H1 (cell line): ENCODE results near the gene VPS13D. TPM values are rescaled to one million over a fixed set of nuclear protein-coding genes. Genes with fewer than 3 reads are reported as not detected.
A peak's percentile ranks its signal among the peaks of the same experiment; 100 is the strongest.

ENCODE experiments used
- CTCF ChIA-PET: fragments of 300-600 bp; sonication (Branson Sonifier 250); formaldehyde crosslinking; loops from one replicate; lab custom pipeline; 2021; ENCODE audit not compliant: partially characterized antibody; lab: Charles Lee
- POLR2A ChIA-PET: fragments of 300-600 bp; sonication (Branson Sonifier 250); formaldehyde crosslinking; loops from one replicate; lab custom pipeline; 2021; ENCODE audit warnings: inconsistent platforms; ENCODE audit not compliant: partially characterized antibody; lab: Charles Lee
- DNase-seq, 2 experiments: peaks; one replicate each; pipeline versions ENCODE4 v3.0.0 to v3.0.0-alpha.2; 2010 to 2022; ENCODE audit warnings: low spot score in 2 of 2, low read depth in 1 of 2, mixed read lengths in 1 of 2
- FAIRE-seq: peaks from 2 replicates; lab custom pipeline; 2011; peaks lifted over from hg19 to GRCh38; lab: Jason Lieb, UNC
- H2AFZ ChIP-seq: 2 replicates; pipeline ENCODE4 v1.8.1; 2012; ENCODE audit warnings: low read length, inconsistent platforms
- H2AK5ac ChIP-seq: 2 replicates; pipeline ENCODE4 v1.6.1; 2013; ENCODE audit warnings: low read depth, low read length
- H2BK120ac ChIP-seq: replicated peaks from 2 replicates; pipeline ENCODE3; 2013; ENCODE audit warnings: low read depth, low read length, inconsistent platforms
- H2BK12ac ChIP-seq: 2 replicates; pipeline ENCODE4 v1.6.1; 2013; ENCODE audit warnings: low read depth, low read length
- H2BK15ac ChIP-seq: 2 replicates; pipeline ENCODE4 v1.6.1; 2013; ENCODE audit warnings: low read length
- H2BK20ac ChIP-seq: 2 replicates; pipeline ENCODE4 v1.6.1; 2013; ENCODE audit warnings: low read length
- H2BK5ac ChIP-seq: 2 replicates; pipeline ENCODE4 v1.6.1; 2013; ENCODE audit warnings: low read depth, low read length
- H3K14ac ChIP-seq: 2 replicates; pipeline ENCODE4 v1.6.1; 2013; ENCODE audit warnings: inconsistent platforms; ENCODE audit not compliant: insufficient read length
- H3K18ac ChIP-seq: 2 replicates; pipeline ENCODE4 v1.6.1; 2013; ENCODE audit warnings: low read length; ENCODE audit errors: extremely low read depth
- H3K23ac ChIP-seq: 2 replicates; pipeline ENCODE4 v1.6.1; 2013; ENCODE audit warnings: inconsistent platforms; ENCODE audit not compliant: insufficient read length
- H3K23me2 ChIP-seq: 2 replicates; pipeline ENCODE4 v1.6.1; 2013; ENCODE audit warnings: low read depth, low read length
- H3K27ac ChIP-seq: 2 replicates; pipeline ENCODE4 v1.6.1; 2011; ENCODE audit warnings: low read depth, low read length, inconsistent platforms
- H3K27me3 ChIP-seq, 4 experiments: replicated peaks in 1 of 4; 1 replicate in 1 of 4; 2 replicates in 3 of 4; pipeline versions ENCODE4 v1.6.1 to v1.8.1; 2011 to 2013; ENCODE audit warnings: low read length in 3 of 4, mild to moderate bottlenecking in 3 of 4, inconsistent platforms in 2 of 4, mixed read lengths in 2 of 4, moderate library complexity in 1 of 4; ENCODE audit not compliant: control insufficient read depth in 3 of 4, insufficient read depth in 3 of 4; ENCODE audit errors: extremely low read depth in 1 of 4
- H3K36me3 ChIP-seq, 4 experiments: 2 replicates each; pipeline versions ENCODE4 v1.6.1 to v1.8.1; 2011 to 2013; ENCODE audit warnings: mild to moderate bottlenecking in 4 of 4, low read length in 3 of 4, moderate library complexity in 2 of 4, control low read depth in 1 of 4, inconsistent platforms in 1 of 4; ENCODE audit not compliant: insufficient read depth in 4 of 4, control insufficient read depth in 2 of 4
- H3K4ac ChIP-seq: replicated peaks from 2 replicates; pipeline ENCODE3; 2013; ENCODE audit warnings: low read length, low read depth, mixed read lengths, inconsistent platforms; ENCODE audit not compliant: insufficient read length
- H3K4me1 ChIP-seq, 4 experiments: replicated peaks in 1 of 4; 1 replicate in 1 of 4; 2 replicates in 3 of 4; pipeline versions ENCODE4 v1.6.1 to v1.8.1; 2011 to 2013; ENCODE audit warnings: low read length in 3 of 4, inconsistent platforms in 2 of 4, mixed read lengths in 1 of 4; ENCODE audit not compliant: insufficient read depth in 4 of 4, control insufficient read depth in 3 of 4
- H3K4me2 ChIP-seq, 2 experiments: 2 replicates each; pipeline versions ENCODE4 v1.6.1 to v1.8.1; 2011 to 2013; ENCODE audit warnings: low read depth in 2 of 2, low read length in 2 of 2, control low read depth in 1 of 2, inconsistent platforms in 1 of 2, mild to moderate bottlenecking in 1 of 2; ENCODE audit not compliant: insufficient read depth in 1 of 2
- H3K4me3 ChIP-seq, 4 experiments: fragments of 200-600, 300-600 bp in 1 of 4; sonication (generic), shearing (Covaris generic), sonication (Bioruptor Twin) in 1 of 4; 2 replicates each; pipeline versions ENCODE4 v1.5.1 to v1.8.1; 2011 to 2016; ENCODE audit warnings: low read length in 4 of 4, low read depth in 3 of 4, control low read depth in 2 of 4, inconsistent platforms in 2 of 4, mild to moderate bottlenecking in 2 of 4, mixed read lengths in 1 of 4, moderate library complexity in 1 of 4; ENCODE audit not compliant: insufficient read depth in 2 of 4; ENCODE audit errors: extremely low read depth in 1 of 4
- H3K56ac ChIP-seq: replicated peaks from 2 replicates; pipeline ENCODE3; 2013; ENCODE audit warnings: low read depth, mild to moderate bottlenecking, mixed read lengths, low read length, inconsistent platforms; ENCODE audit not compliant: insufficient read length
- H3K79me1 ChIP-seq: 2 replicates; pipeline ENCODE4 v1.6.1; 2013; ENCODE audit warnings: low read depth, low read length, control low read depth
- H3K79me2 ChIP-seq, 2 experiments: 2 replicates each; pipeline versions ENCODE4 v1.6.1 to v1.8.1; 2012 to 2013; ENCODE audit warnings: low read length in 2 of 2, mild to moderate bottlenecking in 2 of 2, inconsistent platforms in 1 of 2; ENCODE audit not compliant: insufficient read depth in 2 of 2, control insufficient read depth in 1 of 2
- H3K9ac ChIP-seq, 4 experiments: replicated peaks in 1 of 4; 1 replicate in 1 of 4; 2 replicates in 3 of 4; pipeline versions ENCODE4 v1.6.1 to v1.8.1; 2011 to 2013; ENCODE audit warnings: low read depth in 3 of 4, low read length in 3 of 4, control low read depth in 2 of 4, mild to moderate bottlenecking in 2 of 4, moderate library complexity in 2 of 4, inconsistent platforms in 1 of 4; ENCODE audit errors: extremely low read depth in 1 of 4
- H3K9me3 ChIP-seq, 2 experiments: 2 replicates each; pipeline versions ENCODE4 v1.6.1 to v1.8.1; 2012 to 2013; ENCODE audit warnings: mild to moderate bottlenecking in 2 of 2, moderate library complexity in 2 of 2, control low read depth in 1 of 2, inconsistent platforms in 1 of 2, low read depth in 1 of 2, low read length in 1 of 2, mixed read lengths in 1 of 2; ENCODE audit not compliant: insufficient read depth in 2 of 2
- H4K20me1 ChIP-seq, 2 experiments: replicated peaks in 1 of 2; 2 replicates each; pipeline versions ENCODE3 to v1.8.1; 2011 to 2013; ENCODE audit warnings: inconsistent platforms in 2 of 2, low read length in 2 of 2, mild to moderate bottlenecking in 1 of 2; ENCODE audit not compliant: insufficient read depth in 2 of 2, control insufficient read depth in 1 of 2
- H4K5ac ChIP-seq: 2 replicates; pipeline ENCODE4 v1.6.1; 2013; ENCODE audit warnings: low read length, low read depth, mixed read lengths, inconsistent platforms; ENCODE audit not compliant: insufficient read length
- H4K8ac ChIP-seq: 2 replicates; pipeline ENCODE4 v1.8.0; 2013; ENCODE audit warnings: mild to moderate bottlenecking, moderate library complexity, low read length, inconsistent platforms; ENCODE audit not compliant: insufficient read depth; ENCODE audit errors: extremely low read depth
- H4K91ac ChIP-seq: replicated peaks from 2 replicates; pipeline ENCODE3; 2013; ENCODE audit warnings: low read length, mixed read lengths, inconsistent platforms; ENCODE audit not compliant: insufficient read length
- TBP ChIP-seq: IDR thresholded peaks from 2 replicates; pipeline ENCODE4 v1.6.1; 2011; ENCODE audit warnings: low read depth, low read length, improper control_type of control experiment
- USF2 ChIP-seq: IDR thresholded peaks from 2 replicates; pipeline ENCODE4 v1.6.1; 2011; ENCODE audit warnings: low read length, improper control_type of control experiment
- WGBS, 2 experiments: shearing (Covaris generic) in 1 of 2; methylation state at CpG; one replicate each; pipeline versions ENCODE4 v1.1.6 to v1.1.7; 2013 to 2015; ENCODE audit warnings: low lambda C conversion rate in 2 of 2, mixed read lengths in 2 of 2, inconsistent platforms in 1 of 2, low coverage in 1 of 2, missing lambda C conversion rate in 1 of 2; ENCODE audit not compliant: insufficient replicate concordance in 2 of 2, insufficient coverage in 1 of 2, insufficient read length in 1 of 2; ENCODE audit errors: extremely low coverage in 1 of 2, missing lambda C conversion rate in 1 of 2; 5-methylcytosine and 5-hydroxymethylcytosine counted together
- polyA plus RNA-seq, 7 experiments: library from polyadenylated mRNA; depleted of rRNA in 3 of 7; stranded (reverse) in 5 of 7; unstranded in 2 of 7; fragments of >200 nt in 5 of 7; fragments of 200-250 nt in 2 of 7; gene quantifications; 1 replicate in 5 of 7; 2 replicates in 1 of 7; 4 replicates in 1 of 7; pipeline versions ENCODE4 v1.2.1 to v1.2.3, GENCODE V29; 2011 to 2013; ENCODE audit warnings: missing spikeins in 2 of 7, mixed read lengths in 2 of 7
- total RNA-seq: library from RNA; stranded (reverse); fragmentation: NEBNext Ultra II Directional; extraction: Animal tissue kit (Norgen Biotek cat#: 25700); gene quantifications from 2 replicates; pipeline ENCODE4 v1.2.1, GENCODE V29; 2021

VPS13D gene
- total and polyA plus RNA-seq, 2 of the 8 experiments (the other 6 are each of a cell fraction or from before 2014, with no cell fraction given) = 10.9 to 31.2 TPM

DNA sequence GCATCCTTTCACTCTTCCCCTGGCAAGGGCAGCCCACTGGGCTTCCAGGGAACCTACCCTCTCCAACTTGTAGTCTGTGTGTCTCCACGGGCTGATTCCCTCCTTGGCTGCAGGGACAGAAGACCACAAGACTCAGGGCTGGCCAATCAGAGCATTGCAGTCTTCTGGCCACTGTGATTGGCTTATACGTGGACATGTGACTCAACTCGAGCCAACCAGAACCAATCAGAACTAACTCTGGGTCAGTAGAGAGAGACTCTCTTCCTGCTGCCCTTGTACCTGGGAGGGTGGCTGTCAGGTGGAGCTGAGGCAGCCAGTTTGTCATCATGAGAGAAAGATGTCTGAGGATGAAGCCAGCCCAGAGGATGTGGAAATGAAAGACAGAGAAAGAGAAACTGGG is 324.1 kb downstream of the VPS13D start:
- Histone ChIP-seq H2BK15ac (no peak overlapping the region), H3K18ac (no peak overlapping the region), H3K36me3 (no peaks in the 10 kb centered on the region), H4K8ac (no peak overlapping the region), H4K20me1 (no peaks in the 10 kb centered on the region), H2BK5ac (no peak overlapping the region), H3K4me2 (no peak overlapping the region), H3K79me1 (no peaks in the 10 kb centered on the region), H3K9me3 (peaks cover 3 to 10% of the 10 kb centered on the region in 2 experiments; a peak in 3 of 4 replicates), H3K23ac (no peak overlapping the region), H3K79me2 (no peaks in the 10 kb centered on the region), H3K4ac (no peak overlapping the region), H2BK20ac (no peak overlapping the region), H3K27me3 (no peaks in the 10 kb centered on the region), H2BK12ac (no peak overlapping the region), H3K27ac (no peak overlapping the region), H3K4me1 (peaks cover 0 to 5% (median 3%) of the 10 kb centered on the region in 4 experiments; a peak in 4 of 7 replicates), H2AK5ac (no peak overlapping the region), H3K23me2 (no peaks in the 10 kb centered on the region), H3K56ac (no peak overlapping the region), H2BK120ac (no peak overlapping the region), H4K91ac (no peak overlapping the region), H3K4me3 (no peak overlapping the region), H3K9ac (no peak overlapping the region), H2AFZ (no peak overlapping the region), H3K14ac (no peak overlapping the region), H4K5ac (no peak overlapping the region)
- peak; percentile 45; the same call in 1 of the 2 replicates for TF ChIP-seq USF2
- no peak for TF ChIP-seq TBP
- FAIRE-seq = no peak
- POLR2A ChIA-PET = no interaction called here
- CTCF ChIA-PET = interaction anchor here (0.5 to 1.5 kb wide), 2 partner anchors 64 to 66 kb away, joined by 3 read pairs; partner anchors contain the start of gene DHRS3
- no peak for DNase-seq
- 89% methylated on average over 3 of the region's 3 CpGs; no CpG with 5 or more reads in 1 of the 2 experiments for whole genome bisulfite sequencing, 2 experiments
